Left cardiac atrium (tissue), 4 donors: Measurements from ENCODE around the gene GMDS. TPM values are rescaled to one million over a fixed set of nuclear protein-coding genes. Genes with fewer than 3 reads are reported as not detected.

Source experiments
- ATAC-seq, 2 donors: fragments of 200-7000 bp; cut with Tn5 transposase; one replicate each; pipeline ENCODE4 v1.9.1; 2020; ENCODE audit warnings: mild to moderate bottlenecking in 2 of 2, moderate library complexity in 2 of 2
- DNase-seq: peaks from one replicate; pipeline ENCODE4 v3.0.0-alpha.2; 2020
- intact Hi-C, 2 donors: fragments of 100-400 bp; cut with DNase I; formaldehyde crosslinking; loops; one replicate each; pipeline versions ENCODE4 v1.14.1 to v1.15.1; 2022 to 2023
- total RNA-seq, 2 donors: library from RNA; stranded (reverse); fragmentation: NEBNext Ultra II Directional; extraction: Animal tissue kit (Norgen Biotek cat#: 25700); gene quantifications; one replicate each; pipeline ENCODE4 v1.2.1, GENCODE V29; 2021
- donor health status: DM: no; HTN: yes; CAD: no.
- donor health status: DM: no; HTN: yes; CAD: no; lungs with severe emphysema.
- donor health status: DM: yes; HTN: yes; CAD: no.
- donor health status: Dilated cardiomyopathy.

Gene GMDS
- total RNA-seq, 2 donors from 2014 or later: 8.4 to 20.8 TPM

DNA sequence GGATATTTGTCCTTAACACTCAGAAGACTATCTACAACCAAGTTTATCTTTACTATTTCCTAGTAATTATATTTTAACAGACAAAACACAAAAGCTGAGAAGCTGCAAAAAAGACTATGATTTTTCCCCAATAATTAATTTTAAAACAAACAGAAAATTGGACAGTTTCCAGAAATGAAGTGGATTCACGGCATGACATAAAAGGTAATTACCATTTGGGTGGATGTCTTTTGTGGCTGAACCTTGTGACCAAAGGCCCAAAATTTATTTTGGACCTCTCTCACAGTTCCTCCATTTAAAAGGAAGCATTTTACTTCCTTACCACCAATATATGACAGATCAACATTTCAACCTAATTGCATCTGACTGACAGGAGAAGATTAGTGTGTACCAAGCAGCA lies 90.2 kb downstream of the GMDS start:
- ATAC-seq: no peak
- DNase-seq: no peak
- intact Hi-C loops: no loop called here

DNA sequence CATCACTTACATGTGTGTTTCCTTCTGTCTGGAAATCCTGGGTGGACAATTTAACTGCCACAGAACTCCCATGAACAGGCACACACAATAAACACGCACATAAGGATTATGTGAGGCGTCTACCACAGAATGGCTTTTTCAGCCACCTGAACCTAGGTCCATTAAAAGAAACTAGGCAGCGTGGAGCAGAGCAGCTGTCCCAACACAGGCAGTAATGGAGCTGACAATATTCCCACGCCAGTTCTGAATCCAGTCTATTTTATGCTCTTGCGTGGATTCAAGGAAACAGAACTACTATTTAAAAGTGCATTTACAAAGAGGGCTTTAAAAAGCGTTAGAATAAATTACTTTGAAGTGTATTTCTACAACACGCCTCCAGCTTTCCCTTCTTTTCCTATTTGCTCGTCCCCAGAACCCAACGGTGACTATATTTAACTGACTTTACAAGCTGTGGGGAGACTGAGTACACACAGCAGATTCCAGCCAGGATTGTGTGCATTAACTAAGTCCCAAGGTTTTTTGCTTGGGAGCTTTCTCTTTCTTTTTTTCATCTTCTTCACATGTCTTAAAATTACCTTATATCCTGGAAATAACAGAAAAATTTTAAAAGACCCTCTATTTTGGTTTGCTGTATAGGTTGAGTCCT lies 95.9 kb downstream of the GMDS start:
- intact Hi-C loops: no loop called here
- DNase-seq: no peak
- ATAC-seq: no peak

DNA sequence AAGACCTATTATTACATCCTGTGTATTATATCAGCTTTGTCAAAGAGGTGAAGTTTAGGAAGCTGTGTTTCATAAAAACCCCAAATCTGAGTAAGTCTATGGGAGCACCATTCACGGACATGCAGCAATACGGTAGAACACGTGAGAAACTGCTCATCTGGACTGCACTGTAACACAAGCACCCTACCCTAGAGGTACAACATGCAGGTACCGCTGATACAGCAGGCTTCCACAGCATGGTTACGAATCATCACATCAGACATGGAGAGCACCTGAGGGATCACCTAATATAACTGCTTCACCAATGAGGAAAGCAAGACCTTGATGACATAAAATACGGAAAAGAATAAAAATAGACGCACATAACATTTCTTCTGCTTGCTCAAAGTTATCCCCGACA lies 96.7 kb downstream of the GMDS start:
- DNase-seq (no peak), ATAC-seq (no peak)
- intact Hi-C loops: no loop called here

- intact Hi-C loops: no loop called here
- no peak for ATAC-seq
- DNase-seq: no peak
These were observed 97.5 kb downstream of the GMDS start for GRCh38 chr6:2147766-2148448.

- intact Hi-C loops: no loop called here
- DNase-seq (no peak), ATAC-seq (no peak)
These were observed 98.1 kb downstream of the GMDS start for GRCh38 chr6:2147261-2147660.

DNA sequence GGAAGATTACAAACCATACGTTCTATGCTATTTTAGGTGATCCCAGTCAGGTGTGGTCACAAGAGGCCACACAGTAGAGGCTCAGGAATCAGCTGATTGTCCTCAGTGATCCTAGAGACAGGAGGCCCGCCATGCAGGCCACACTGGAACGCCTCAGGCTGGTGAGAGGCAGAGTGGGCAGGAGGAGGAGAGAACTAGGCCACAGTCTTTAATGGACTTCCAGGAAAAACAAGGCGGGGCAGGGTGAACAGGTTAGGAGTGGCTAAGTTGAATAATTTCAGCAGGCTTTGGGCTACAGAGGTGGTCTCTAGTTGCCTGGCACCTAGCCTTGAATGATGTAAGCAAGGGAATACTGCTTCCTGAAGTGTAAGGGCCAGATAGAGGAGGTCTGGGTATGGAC lies 101.2 kb downstream of the GMDS start:
- DNase-seq: no peak
- no peak for ATAC-seq
- intact Hi-C loops: no loop called here

GRCh38 chr6:2141644-2142290 lies 103.6 kb downstream of the GMDS start:
- intact Hi-C loops: no loop called here
- ATAC-seq (no peak), DNase-seq (no peak)

DNA sequence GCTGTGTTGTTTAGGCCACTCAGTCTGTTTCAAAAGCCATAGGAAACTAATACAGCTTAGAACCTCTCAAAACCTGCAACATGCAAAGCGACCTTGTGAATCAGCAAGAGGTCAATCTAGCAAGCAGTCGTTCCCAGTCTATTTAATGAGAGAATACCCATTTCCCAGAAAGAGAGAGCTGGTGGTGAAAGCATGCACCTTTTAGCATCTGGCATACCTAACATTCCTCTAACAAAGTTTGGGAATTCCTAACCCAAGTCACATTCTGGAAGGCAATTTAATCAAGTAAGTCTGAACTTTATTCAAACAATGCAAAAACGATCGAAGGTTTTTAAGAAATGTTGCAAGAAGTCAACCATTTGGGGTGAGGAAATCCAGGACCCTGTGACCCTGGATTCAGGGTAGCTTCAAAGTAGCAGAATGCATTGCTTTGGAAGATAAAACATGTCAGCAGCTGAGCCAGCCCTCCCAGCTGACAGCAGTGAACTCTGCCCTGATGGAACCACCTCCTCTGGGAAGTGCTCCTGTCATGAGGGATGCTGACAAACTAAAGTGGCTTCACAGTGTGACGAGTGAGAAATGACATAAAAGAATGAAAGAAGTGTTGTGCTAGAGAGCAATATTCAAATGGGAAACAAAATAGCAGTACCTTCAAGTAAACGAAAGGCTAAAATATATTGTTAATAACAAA lies 104.8 kb downstream of the GMDS start:
- ATAC-seq (no peak), DNase-seq (no peak)
- intact Hi-C loops: no loop called here

GRCh38 chr6:2135401-2135800 lies 110.0 kb downstream of the GMDS start:
- intact Hi-C loops: no loop called here
- DNase-seq: no peak
- ATAC-seq: no peak

DNA sequence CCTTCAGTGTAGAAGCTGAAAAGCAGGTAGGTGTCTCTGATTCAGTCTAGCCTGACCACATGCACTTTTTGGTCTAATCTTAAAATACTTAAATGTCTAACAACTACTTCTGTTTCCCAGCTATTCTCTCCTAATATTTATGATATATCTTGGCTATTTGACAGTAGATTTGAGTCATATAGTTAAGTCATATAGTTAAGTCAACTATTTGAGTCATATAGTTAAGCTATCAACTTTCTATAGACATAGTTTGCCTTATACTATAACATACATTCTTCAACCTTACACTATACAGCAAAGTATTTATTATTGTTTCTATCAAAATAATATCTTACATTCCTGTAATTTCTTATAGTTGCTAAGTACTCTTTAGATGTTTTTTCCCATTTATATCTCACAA lies 110.9 kb downstream of the GMDS start:
- no peak for DNase-seq
- intact Hi-C loops: no loop called here
- no peak for ATAC-seq

DNA sequence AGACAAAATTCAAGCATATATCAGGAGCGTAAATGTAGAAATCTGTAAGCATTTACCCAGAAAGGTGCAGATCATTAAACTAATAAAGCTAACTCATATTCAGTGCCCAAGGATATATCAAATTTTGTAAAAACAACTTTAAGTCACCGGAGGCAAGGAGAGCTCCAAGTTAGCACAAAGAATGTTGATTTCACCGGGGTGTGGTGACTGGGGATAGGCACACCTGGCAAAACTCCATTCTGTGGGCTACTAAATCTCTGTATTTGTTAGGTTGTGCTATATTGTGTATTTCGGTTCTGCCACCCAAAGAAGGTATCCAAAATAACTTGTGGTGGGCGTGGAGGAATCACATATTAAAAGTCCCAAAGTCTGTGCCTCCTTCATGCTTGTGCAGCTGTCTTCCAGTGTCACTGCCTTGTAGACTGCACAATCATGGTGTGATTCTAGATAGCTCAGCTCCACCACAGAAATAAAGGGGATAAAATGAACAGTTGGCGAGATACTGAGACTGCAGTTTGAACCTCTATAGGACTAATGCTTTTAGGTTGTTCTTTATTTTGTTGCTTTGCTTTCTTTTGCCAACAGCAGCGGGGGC lies 111.6 kb downstream of the GMDS start:
- intact Hi-C loops: no loop called here
- ATAC-seq (no peak), DNase-seq (no peak)

DNA sequence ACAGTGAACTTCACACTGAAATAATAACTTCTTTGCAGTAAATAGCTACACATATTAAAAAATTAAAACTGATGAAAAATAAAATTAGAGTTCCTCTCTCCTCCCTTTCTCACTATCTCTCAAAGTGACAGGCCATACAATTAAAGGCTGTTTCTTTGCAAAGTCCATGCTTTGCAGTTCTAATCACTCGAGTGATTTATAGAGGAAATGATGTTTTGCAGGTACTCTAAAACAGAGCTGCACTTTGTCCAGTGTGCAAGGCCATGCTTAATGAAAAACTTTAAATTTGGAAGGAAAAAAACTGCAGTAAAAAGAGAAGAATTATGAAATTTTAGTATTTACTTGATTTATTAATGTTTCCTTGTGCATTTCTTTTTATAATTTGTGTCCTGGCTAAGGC lies 112.5 kb downstream of the GMDS start:
- no peak for DNase-seq

GRCh38 chr6:2132416-2132815 lies 113.0 kb downstream of the GMDS start:
- intact Hi-C loops: no loop called here
- peak in 1 of 2 donors; percentile 37 for ATAC-seq
- no peak for DNase-seq

More for the DNA sequence above, 112.5 kb downstream of the GMDS start:
- intact Hi-C loops: no loop called here
- no peak for ATAC-seq

DNA sequence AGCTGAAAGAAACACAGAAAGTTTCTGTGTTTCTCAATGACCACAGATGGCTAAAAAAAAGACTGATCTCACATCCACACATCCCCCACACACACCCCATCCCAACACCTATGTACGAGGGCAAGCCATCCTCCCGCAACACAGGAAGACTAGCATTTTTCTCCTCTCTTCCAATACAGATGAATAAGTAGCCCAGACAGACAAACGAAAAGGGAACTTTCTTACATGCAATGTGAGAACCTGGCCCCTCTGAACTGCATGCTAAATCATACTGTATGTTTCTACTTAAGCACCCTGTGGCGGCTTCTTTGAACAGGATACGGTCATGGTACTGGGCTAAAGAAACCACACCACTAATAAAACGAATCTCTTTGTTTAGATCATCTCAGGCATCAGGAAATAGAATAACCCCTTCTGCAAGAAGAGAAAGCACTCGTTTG lies 116.2 kb downstream of the GMDS start:
- DNase-seq (no peak), ATAC-seq (no peak)
- intact Hi-C loops: no loop called here

DNA sequence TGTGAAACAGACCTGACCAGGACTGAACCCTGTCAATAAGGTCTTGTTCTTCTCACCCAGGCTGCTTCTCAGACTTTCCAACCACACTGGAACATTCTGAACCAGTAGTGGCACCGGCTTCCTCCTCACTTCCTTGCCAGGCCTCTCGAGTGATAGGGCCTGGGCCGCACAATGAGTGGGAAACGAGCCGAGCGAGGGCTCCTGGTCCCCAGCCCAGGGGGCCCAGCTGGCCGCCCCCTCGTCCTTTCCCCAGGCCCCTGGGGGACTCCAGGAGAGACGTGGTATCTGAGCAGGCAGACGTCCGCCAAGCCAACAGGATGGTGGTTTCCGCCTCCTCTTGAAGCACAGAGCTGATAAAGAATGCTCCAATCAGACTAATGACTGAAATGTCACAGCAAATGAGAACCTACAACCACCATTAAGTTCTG lies 117.9 kb downstream of the GMDS start:
- intact Hi-C loops: no loop called here
- DNase-seq (peak; percentile 90), ATAC-seq (peak; percentile 84 to 90)

- ATAC-seq: no peak
- intact Hi-C loops: no loop called here
- DNase-seq: no peak
These were observed 119.1 kb downstream of the GMDS start for GRCh38 chr6:2126351-2126750.

GRCh38 chr6:2125158-2125557 lies 120.2 kb downstream of the GMDS start:
- intact Hi-C loops: no loop called here
- DNase-seq: no peak
- ATAC-seq: no peak

DNA sequence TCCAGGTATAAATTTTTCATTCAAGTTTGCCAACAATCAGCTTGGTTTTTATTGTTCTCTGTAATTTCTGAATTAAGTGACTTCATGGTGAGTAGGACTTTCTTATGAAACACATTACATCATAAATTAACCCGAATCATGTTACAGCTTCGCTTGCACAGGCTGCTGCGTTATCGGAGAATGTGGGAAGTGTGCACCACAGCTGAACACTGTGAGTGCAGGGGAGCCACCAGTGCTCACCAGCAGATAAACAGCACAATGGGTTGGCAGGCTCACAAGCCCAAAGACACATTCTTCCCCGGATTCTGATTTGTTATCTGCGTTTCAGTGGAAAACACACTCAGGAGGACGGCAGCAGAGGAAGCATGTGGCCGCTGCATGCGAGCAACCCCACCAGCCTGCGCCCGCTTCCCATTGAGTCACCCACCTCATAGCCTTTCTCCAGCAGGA lies 121.1 kb downstream of the GMDS start:
- intact Hi-C loops: no loop called here
- ATAC-seq: peak; percentile 38 to 65
- DNase-seq: peak; percentile 79

DNA sequence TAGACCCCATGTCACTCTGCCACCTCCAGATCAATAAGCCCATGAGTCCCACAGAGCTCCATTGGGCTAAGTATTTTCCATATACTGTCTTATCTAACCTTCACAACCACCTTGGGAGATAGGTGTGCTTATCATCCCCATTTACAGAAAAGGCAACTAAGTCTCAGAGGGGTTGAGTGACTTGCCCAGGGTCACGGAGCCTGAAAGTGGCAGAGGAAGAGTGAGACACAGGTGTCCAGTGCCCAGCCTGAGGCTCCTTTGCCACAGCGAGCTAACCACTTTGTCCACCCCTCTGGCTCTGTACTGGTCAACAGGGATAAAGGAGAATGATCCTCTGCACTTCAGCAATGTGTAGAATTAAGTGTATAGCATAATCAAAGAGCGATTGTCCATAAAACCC lies 124.5 kb downstream of the GMDS start:
- no peak for DNase-seq
- ATAC-seq: no peak
- intact Hi-C loops: no loop called here

DNA sequence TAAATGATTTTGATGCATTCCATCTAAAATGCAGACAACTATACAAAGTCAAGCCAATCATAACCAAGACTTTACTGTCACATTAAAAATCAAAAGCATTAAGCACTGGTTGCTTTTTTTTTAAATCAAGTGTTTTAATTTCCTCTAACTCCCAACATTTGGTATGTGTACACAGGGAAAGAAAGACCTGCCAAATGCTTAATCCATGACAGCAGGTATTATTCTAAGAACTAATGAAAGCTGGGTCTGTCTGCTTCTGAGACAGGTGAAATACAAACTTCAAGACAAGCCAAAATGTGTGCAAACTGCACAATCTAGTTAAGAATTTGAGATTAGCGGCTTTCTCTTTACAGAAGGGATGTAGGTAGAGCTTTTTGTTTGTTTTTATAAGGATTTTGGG lies 126.1 kb downstream of the GMDS start:
- intact Hi-C loops: no loop called here
- ATAC-seq (no peak), DNase-seq (no peak)
